RWPE1 (cell line): ENCODE measurements around the gene CFAP65.

Source experiments
- CTCF ChIA-PET: fragments of 350-600 bp; sonication (Branson Sonifier 250); formaldehyde crosslinking; extraction: SDS; loops from one replicate; lab custom pipeline; 2021; lab: Yijun Ruan, JAX
- POLR2A ChIA-PET: fragments of 400-600 bp; formaldehyde crosslinking; extraction: SDS; loops from one replicate; lab custom pipeline; 2020; ENCODE audit warnings: antibody characterized with exemption; ENCODE audit not compliant: low non-redundant PET; lab: Yijun Ruan, JAX
- DNase-seq: peaks from one replicate; pipeline ENCODE4 v3.0.0; 2012; ENCODE audit warnings: low spot score
- H3K27ac ChIP-seq: fragments of 450-650 bp; 2 replicates; pipeline ENCODE4 v1.5.1; 2017
- TF ChIP-seq, protein P1 (sequence below): fragments of 450-650 bp; conservative IDR thresholded peaks from 2 replicates; pipeline ENCODE4 v1.5.1; 2017; ENCODE audit warnings: low read depth, mild to moderate bottlenecking

The CFAP65 gene

DNA sequence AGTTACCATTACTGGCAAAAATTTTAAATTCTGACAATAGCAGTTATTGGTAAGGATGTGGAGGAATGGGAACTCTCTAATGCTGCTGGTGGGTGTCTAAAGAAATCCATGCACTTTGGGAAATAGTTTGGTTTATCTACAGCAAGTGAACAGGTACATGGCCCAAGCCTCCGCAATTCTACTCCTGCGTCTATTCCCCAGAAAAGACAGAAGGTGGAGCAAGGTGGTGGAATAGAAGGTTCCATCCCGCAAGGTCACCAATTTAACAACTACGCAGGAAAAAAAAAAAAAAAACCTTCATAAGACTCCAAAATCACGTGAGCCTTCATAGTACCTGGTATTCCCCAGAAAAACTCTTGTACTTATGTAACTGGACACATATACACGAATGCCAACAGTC, 6.5 kb downstream of the CFAP65 start:
- H3K27ac ChIP-seq, result no peak overlapping the region
- ChIA-PET CTCF (no interaction called here), POLR2A (no interaction called here)
- no peak for DNase-seq
- TF ChIP-seq, protein P1, sequence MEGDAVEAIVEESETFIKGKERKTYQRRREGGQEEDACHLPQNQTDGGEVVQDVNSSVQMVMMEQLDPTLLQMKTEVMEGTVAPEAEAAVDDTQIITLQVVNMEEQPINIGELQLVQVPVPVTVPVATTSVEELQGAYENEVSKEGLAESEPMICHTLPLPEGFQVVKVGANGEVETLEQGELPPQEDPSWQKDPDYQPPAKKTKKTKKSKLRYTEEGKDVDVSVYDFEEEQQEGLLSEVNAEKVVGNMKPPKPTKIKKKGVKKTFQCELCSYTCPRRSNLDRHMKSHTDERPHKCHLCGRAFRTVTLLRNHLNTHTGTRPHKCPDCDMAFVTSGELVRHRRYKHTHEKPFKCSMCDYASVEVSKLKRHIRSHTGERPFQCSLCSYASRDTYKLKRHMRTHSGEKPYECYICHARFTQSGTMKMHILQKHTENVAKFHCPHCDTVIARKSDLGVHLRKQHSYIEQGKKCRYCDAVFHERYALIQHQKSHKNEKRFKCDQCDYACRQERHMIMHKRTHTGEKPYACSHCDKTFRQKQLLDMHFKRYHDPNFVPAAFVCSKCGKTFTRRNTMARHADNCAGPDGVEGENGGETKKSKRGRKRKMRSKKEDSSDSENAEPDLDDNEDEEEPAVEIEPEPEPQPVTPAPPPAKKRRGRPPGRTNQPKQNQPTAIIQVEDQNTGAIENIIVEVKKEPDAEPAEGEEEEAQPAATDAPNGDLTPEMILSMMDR, result no peak

DNA sequence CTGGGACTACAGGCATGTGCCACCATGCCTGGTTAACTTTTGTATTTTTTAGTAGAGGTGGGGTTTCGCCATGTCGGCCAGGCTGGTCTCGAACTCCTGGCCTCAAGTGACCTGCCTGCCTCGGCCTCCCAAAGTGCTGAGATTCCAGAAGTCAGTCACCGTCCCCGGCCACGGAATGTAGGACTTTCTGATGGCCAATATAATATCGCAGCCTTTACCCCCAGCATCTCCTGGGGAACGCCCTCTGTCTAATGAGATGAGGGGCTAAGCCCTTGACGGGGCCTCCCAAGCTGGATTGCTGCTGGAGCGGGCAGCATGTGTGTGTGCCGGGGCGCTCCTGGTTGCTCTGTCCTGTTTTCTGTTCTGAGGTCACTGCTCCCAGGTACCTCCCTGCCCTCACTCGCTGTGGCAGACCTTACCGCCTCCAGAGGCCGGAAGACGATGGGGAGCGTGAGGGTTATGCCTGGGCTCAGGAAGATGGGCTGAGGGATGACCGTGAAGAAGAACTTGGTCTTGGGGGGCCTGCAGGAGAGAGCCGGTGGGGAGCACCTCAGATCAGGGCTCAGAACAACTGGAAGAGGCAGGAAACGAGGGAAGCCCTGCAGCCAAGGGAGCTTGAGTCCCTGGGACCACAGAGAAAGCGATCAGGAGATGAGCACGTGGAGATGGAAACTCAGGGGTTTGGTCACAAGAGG, 9.1 kb downstream of the CFAP65 start:
- no peak for DNase-seq
- H3K27ac ChIP-seq, result no peak overlapping the region
- TF ChIP-seq, protein P1, result no peak
- CTCF ChIA-PET, result interaction anchor here (1.0 to 1.3 kb wide), 2 partner anchors 36 to 88 kb away, joined by 4 read pairs; no protein-coding TSS in a partner anchor
- POLR2A ChIA-PET, result no interaction called here

DNA sequence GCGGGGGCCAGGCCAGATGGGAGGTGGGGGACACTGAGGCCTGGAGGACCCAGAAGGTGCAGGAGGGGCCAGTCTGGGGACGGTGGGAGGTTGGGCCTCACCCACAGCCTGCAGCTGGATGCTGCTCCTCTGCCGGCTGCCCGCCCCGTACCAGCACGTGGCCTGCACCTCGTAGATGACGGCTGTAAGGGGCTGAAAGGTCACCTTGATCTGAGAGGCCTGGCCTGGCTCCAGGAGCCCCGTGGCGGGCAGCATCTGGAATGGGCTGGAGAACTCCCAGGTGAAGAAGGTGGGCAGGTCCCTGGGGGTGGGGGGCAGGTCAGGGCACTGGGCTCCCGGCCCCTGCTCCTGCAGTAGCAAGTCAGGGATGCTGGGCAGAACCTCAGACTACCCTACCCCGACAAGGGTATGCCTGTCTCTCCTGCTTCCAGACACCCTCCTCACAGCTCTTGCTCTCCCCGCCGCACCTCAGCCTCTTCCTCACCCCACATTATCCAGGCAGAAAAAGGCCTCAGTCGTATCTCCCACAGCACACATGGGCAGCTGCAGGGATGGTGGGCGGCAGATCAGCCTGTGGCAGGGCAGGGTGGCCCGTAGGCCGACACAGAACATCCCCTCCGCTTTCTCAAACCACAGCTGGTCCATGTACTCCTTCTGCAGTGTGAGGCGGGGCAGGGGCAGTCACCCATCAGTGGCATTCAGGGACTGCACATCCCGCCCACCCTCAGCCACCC, 10.1 kb downstream of the CFAP65 start:
- TF ChIP-seq, protein P1, result no peak
- ChIA-PET CTCF (interaction anchor here (0.5 to 2.7 kb wide), 6 partner anchors 27 to 104 kb away, joined by 3 to 34 read pairs (median 6); no protein-coding TSS in a partner anchor), POLR2A (no interaction called here)
- no peak for DNase-seq
- H3K27ac ChIP-seq, result no peak overlapping the region

DNA sequence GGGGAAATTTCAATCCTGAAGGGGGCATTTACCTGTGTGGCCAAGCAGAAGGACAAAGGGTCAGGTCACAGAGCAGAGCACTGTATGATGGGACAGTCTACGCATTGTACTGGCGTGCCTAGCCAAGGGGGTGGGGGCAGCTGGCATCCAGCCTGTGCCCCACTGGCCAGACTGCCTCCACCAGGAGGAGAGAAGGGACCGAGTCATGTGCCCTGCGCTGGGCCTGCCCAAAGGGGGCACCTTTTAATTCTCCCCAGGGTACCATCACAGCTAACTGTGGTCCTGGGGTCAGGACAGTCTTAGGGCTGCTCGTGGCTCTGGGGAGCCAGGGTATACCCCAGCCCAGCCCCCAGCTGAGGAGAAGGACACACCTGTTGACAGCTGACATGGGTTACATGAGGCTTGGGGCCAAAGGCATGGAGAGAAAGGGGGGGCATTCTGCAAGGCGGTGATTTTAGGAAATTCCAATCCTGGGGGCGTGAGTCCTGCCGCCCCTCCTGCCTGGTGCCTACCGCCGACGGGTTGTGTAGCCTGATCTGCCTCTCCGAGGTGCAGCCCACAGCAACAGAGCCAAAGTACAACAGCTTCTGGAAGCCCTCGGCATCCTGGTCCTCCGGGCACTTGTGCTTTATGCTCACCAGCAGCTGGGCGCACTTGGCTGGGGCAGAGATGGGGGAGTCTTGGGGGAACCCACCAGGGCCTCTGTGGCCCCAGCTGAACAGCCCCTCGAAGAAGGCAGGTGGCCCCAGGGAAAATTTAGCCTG, 11.0 kb downstream of the CFAP65 start:
- POLR2A ChIA-PET, result no interaction called here

DNA sequence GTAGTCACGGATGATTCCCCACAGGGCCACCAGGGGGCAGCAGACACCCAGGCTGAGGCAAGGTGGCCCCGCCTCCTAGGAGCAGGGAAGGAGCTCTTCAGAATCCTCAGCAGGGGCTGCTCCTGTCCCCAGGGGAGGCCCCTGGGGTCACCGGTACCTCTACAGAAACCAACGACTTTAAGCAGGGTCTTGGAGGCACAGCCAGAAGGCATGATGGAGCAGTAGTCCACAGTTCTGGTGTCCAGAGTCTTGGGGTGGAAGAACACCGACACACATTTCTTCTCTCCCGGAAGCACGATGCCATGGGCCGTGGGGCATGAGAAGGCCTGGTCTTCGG, 11.5 kb downstream of the CFAP65 start:
- H3K27ac ChIP-seq, result no peak overlapping the region
- ChIA-PET CTCF (interaction anchor here (0.5 to 2.7 kb wide), 46 partner anchors 8 to 338 kb away, joined by 3 to 34 read pairs (median 4); partner anchors contain the start of genes GLB1L, NHEJ1, PTPRN and STK16), POLR2A (no interaction called here)
- TF ChIP-seq, protein P1, result peak; percentile 93
- peak; percentile 84 for DNase-seq

More for the DNA sequence above, 11.0 kb downstream of the CFAP65 start:
- CTCF ChIA-PET, result interaction anchor here (0.5 to 2.7 kb wide), 38 partner anchors 8 to 338 kb away, joined by 3 to 34 read pairs (median 6); partner anchors contain the start of genes GLB1L, NHEJ1, PTPRN and STK16
- no peak for DNase-seq
- TF ChIP-seq, protein P1, result no peak
- H3K27ac ChIP-seq, result no peak overlapping the region
